Stomach (tissue), 9 donors: ENCODE measurements around the gene DBR1. TPM values are rescaled to one million over a fixed set of nuclear protein-coding genes. Genes with fewer than 3 reads are reported as not detected.
A peak's percentile ranks its signal among the peaks of the same experiment; 100 is the strongest.

Experiments
- DNase-seq, 2 donors: peaks; one replicate each; pipeline versions ENCODE4 v3.0.0 to v3.0.0-alpha.2; 2013 to 2019
- H3K27ac ChIP-seq, 5 donors: fragments of 200-600 bp in 4 of 5; sonication (generic) in 4 of 5; one replicate each; pipeline ENCODE4 v1.5.1; 2013 to 2019; ENCODE audit warnings: mild to moderate bottlenecking in 1 of 5, moderate library complexity in 1 of 5
- H3K27me3 ChIP-seq, 3 donors: fragments of 200-600 bp; sonication (generic); one replicate each; pipeline ENCODE4 v1.5.1; 2017 to 2019; ENCODE audit warnings: mixed run types in 1 of 3
- H3K36me3 ChIP-seq, 4 donors: fragments of 200-600 bp; sonication (generic); 1 replicate in 3 of 4; 2 replicates in 1 of 4; pipeline ENCODE4 v1.5.1; 2016 to 2019
- H3K4me1 ChIP-seq, 4 donors: fragments of 200-600 bp; sonication (generic); one replicate each; pipeline ENCODE4 v1.5.1; 2016 to 2019
- H3K4me3 ChIP-seq, 4 donors: fragments of 200-600 bp; sonication (generic) in 3 of 4; one replicate each; pipeline ENCODE4 v1.5.1; 2016 to 2019; ENCODE audit warnings: mild to moderate bottlenecking in 1 of 4
- H3K9me3 ChIP-seq, 4 donors: fragments of 200-600 bp; sonication (generic); one replicate each; pipeline ENCODE4 v1.5.1; 2016 to 2019
- CTCF ChIP-seq, 7 experiments: fragments of 450-650 bp in 4 of 7; fragments of 200-600 bp in 3 of 7; sonication (generic) in 3 of 7; IDR thresholded peaks; one replicate each; pipeline ENCODE4 v1.5.1; 2016 to 2019; ENCODE audit warnings: antibody characterized with exemption in 7 of 7, control low read depth in 2 of 7, mild to moderate bottlenecking in 1 of 7
- EP300 ChIP-seq: sonication (generic); formaldehyde crosslinking; IDR thresholded peaks from one replicate; pipeline ENCODE4 v1.6.1; 2017; ENCODE audit warnings: antibody characterized with exemption
- POLR2A ChIP-seq, 4 donors: fragments of 450-650 bp; IDR thresholded peaks; one replicate each; pipeline ENCODE4 v1.6.1; 2016; ENCODE audit warnings: antibody characterized with exemption in 4 of 4, control low read depth in 2 of 4, mild to moderate bottlenecking in 1 of 4, moderate library complexity in 1 of 4
- POLR2AphosphoS5 ChIP-seq, 3 donors: sonication (generic); formaldehyde crosslinking; IDR thresholded peaks; one replicate each; pipeline ENCODE4 v1.6.1; 2016; ENCODE audit warnings: antibody characterized with exemption in 3 of 3
- WGBS, 5 donors: extraction: QIAGEN DNeasy Blood & Tissue Kit in 3 of 5; methylation state at CpG; one replicate each; pipeline versions ENCODE4 v1.1.5 to v1.1.7; 2013 to 2018; 5-methylcytosine and 5-hydroxymethylcytosine counted together
- intact Hi-C: fragments of 100-400 bp; cut with DNase I; formaldehyde crosslinking; loops from one replicate; pipeline ENCODE4 v1.15.1; 2023; ENCODE audit warnings: low total_unique reads
- polyA plus RNA-seq, 3 donors: library from polyadenylated mRNA; stranded (reverse); fragments of 200-250 nt; gene quantifications; one replicate each; pipeline ENCODE4 v1.2.3, GENCODE V29; 2013
- total RNA-seq, 5 donors: library from RNA; depleted of rRNA; stranded (reverse); fragments of >200 nt; gene quantifications; one replicate each; pipeline versions ENCODE4 v1.1.0 to v1.2.3, GENCODE V29; 2014 to 2016
- donor health status: healthy with polysubstance abuse.
- donor health status: Bipolar disorder and iron deficiency.
- donor health status: healthy.

Gene DBR1
- total and polyA plus RNA-seq, 8 donors: 4.7 to 50.9 (median 9.8) TPM

GRCh38 chr3:138202945-138203701, 28.4 kb upstream of the DBR1 start:
- Histone ChIP-seq H3K27ac (no peak overlapping the region), H3K36me3 (peaks cover 0 to 4% (median 0%) of the 10 kb centered on the region in 4 donors), H3K9me3 (no peaks in the 10 kb centered on the region), H3K4me1 (peaks cover 5 to 65% (median 13%) of the 10 kb centered on the region in 4 donors), H3K27me3 (no peaks in the 10 kb centered on the region), H3K4me3 (no peak overlapping the region)
- DNase-seq: no peak
- intact Hi-C loops: no loop called here
- WGBS, 5 donors: 80 to 92% (median 84%) methylated on average over 3 of the region's 3 CpGs
- no peak for TF ChIP-seq POLR2AphosphoS5 (IDR thresholded peaks at IDR 0.05)
- TF ChIP-seq POLR2A (IDR thresholded peaks at IDR 0.05): no peak

GRCh38 chr3:138200424-138200823, 25.7 kb upstream of the DBR1 start:
- Histone ChIP-seq H3K4me3 (no peak overlapping the region), H3K4me1 (peaks cover 0 to 68% (median 14%) of the 10 kb centered on the region in 4 donors), H3K9me3 (no peaks in the 10 kb centered on the region), H3K27ac (no peak overlapping the region), H3K36me3 (peaks cover 0 to 7% (median 0%) of the 10 kb centered on the region in 4 donors), H3K27me3 (no peaks in the 10 kb centered on the region)
- no peak for TF ChIP-seq EP300
- TF ChIP-seq POLR2AphosphoS5 (IDR thresholded peaks at IDR 0.05): no peak
- no peak for TF ChIP-seq CTCF (IDR thresholded peaks at IDR 0.05)
- TF ChIP-seq POLR2A (IDR thresholded peaks at IDR 0.05): no peak
- WGBS, 5 donors: 75 to 95% (median 80%) methylated on average over 1 of the region's 1 CpG
- intact Hi-C loops: no loop called here
- no peak for DNase-seq

- H3K27me3 ChIP-seq: no peaks in the 10 kb centered on the region
- H3K4me3 ChIP-seq: no peak overlapping the region
- DNase-seq: no peak
- no peak for TF ChIP-seq POLR2AphosphoS5 (IDR thresholded peaks at IDR 0.05)
- no peak for TF ChIP-seq POLR2A (IDR thresholded peaks at IDR 0.05)
- no peak for TF ChIP-seq EP300
- no peak for TF ChIP-seq CTCF (IDR thresholded peaks at IDR 0.05)
- WGBS, 5 donors: 74 to 90% (median 78%) methylated on average over 2 of the region's 2 CpGs
- peaks cover 0 to 7% (median 0%) of the 10 kb centered on the region in 4 donors for H3K36me3 ChIP-seq
- intact Hi-C loops: no loop called here
- peaks cover 0 to 64% (median 11%) of the 10 kb centered on the region in 4 donors for H3K4me1 ChIP-seq
- no peaks in the 10 kb centered on the region for H3K9me3 ChIP-seq
- H3K27ac ChIP-seq: no peak overlapping the region
These were observed 25.1 kb upstream of the DBR1 start for GRCh38 chr3:138199851-138200250.

GRCh38 chr3:138197524-138197923, 22.8 kb upstream of the DBR1 start:
- WGBS, 5 donors: 58 to 74% (median 63%) methylated on average over 1 of the region's 1 CpG
- H3K4me3 ChIP-seq: no peak overlapping the region
- H3K27ac ChIP-seq: no peak overlapping the region
- no peaks in the 10 kb centered on the region for H3K9me3 ChIP-seq
- intact Hi-C loops: no loop called here
- DNase-seq: no peak
- peaks cover 0 to 7% (median 2%) of the 10 kb centered on the region in 4 donors for H3K36me3 ChIP-seq
- peaks cover 0 to 47% (median 11%) of the 10 kb centered on the region in 4 donors for H3K4me1 ChIP-seq
- no peaks in the 10 kb centered on the region for H3K27me3 ChIP-seq
- no peak for TF ChIP-seq POLR2AphosphoS5 (IDR thresholded peaks at IDR 0.05)

- WGBS, 5 donors: 32 to 66% (median 51%) methylated on average over 5 of the region's 5 CpGs
- H3K36me3 ChIP-seq: peaks cover 0 to 7% (median 5%) of the 10 kb centered on the region in 4 donors
- intact Hi-C loops: no loop called here
These were observed 22.3 kb upstream of the DBR1 start for GRCh38 chr3:138197058-138197457.

GRCh38 chr3:138196023-138196422, 21.3 kb upstream of the DBR1 start:
- intact Hi-C loops: no loop called here
- WGBS, 5 donors: 94 to 97% (median 96%) methylated on average over 2 of the region's 2 CpGs
- Histone ChIP-seq H3K9me3 (no peaks in the 10 kb centered on the region), H3K4me3 (no peak overlapping the region), H3K36me3 (peaks cover 0 to 9% (median 6%) of the 10 kb centered on the region in 4 donors), H3K4me1 (peaks cover 0 to 52% (median 12%) of the 10 kb centered on the region in 4 donors), H3K27ac (no peak overlapping the region), H3K27me3 (no peaks in the 10 kb centered on the region)
- no peak for DNase-seq
- TF ChIP-seq POLR2AphosphoS5 (IDR thresholded peaks at IDR 0.05) (no peak), POLR2A (IDR thresholded peaks at IDR 0.05) (no peak)

More at GRCh38 chr3:138197058-138197457, 22.3 kb upstream of the DBR1 start:
- TF ChIP-seq POLR2A (IDR thresholded peaks at IDR 0.05): no peak
- TF ChIP-seq EP300: no peak
- no peak for TF ChIP-seq POLR2AphosphoS5 (IDR thresholded peaks at IDR 0.05)
- peak in 1 of 2 donors; percentile 79 for DNase-seq
- no peak overlapping the region for H3K27ac ChIP-seq
- H3K9me3 ChIP-seq: no peaks in the 10 kb centered on the region
- no peaks in the 10 kb centered on the region for H3K27me3 ChIP-seq
- no peak overlapping the region for H3K4me3 ChIP-seq
- H3K4me1 ChIP-seq: peaks cover 0 to 50% (median 11%) of the 10 kb centered on the region in 4 donors
